Measurements from ENCODE around the gene CISD3.

GRCh38 chr17:38762231-38762630 lies 32.1 kb downstream of the CISD3 start:
- TF ChIP-seq EZH2 (IDR thresholded peaks at IDR 0.05; ENCODE audit: insufficient read depth, poor library complexity, severe bottlenecking) (no peak), EZH2phosphoT487 (IDR thresholded peaks at IDR 0.05; ENCODE audit: insufficient read depth, low read depth) (no peak)

All from GM23248 (cell line).